ENCODE results near the gene BTBD9.

BTBD9 gene

GRCh38 chr6:38481211-38481836 is 158.4 kb downstream of the BTBD9 start:
- no peak for DNase-seq (ENCODE audit: low spot score)

GRCh38 chr6:38480036-38480435 is 159.7 kb downstream of the BTBD9 start:
- DNase-seq (ENCODE audit: low spot score), result no peak

DNA sequence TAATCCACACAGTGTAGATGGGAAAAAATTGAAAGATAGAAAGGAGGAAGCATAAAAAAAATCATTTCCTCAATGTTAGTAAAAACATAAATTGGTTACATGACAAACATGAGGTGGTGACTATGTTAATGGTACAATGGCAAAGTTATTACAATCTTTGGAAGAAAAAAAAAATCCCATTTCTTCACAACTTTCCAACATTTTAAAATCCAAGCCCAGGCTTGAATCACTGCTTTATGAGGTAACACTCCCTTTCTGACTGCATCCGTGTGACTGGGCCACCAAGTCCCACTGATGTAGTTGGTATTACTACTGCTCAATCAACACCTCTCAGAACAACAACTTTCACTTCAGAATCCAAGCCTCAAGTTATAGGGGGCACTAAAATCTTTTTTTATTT is 160.4 kb downstream of the BTBD9 start:
- no peak for DNase-seq (ENCODE audit: low spot score)

DNA sequence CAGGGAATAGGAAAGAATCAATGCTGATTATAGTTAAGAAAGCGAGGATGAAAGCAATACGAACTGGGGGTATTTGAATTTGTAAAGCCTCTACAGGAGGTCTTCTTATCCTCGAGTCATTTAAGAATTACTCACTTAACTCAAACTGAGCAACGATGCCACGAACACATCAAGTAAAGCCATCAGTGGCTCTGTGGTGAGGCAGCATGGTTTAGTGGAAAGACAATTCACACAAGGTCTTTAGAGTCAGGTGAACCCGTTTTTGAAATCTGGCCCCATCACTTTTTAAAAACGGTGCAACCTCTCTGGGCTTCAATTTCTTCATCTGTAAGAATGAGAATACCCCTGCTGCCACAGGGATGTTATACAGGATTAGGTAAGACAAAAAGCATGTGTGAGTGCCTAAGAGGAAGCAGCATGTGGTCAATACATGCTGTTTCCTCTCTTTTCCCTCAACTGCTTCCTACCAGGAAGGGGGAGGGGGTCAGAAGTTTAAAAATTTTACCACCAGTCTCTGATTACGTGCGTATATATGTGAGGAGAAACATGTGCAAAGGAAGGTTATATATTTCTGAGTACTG is 162.0 kb downstream of the BTBD9 start:
- DNase-seq (ENCODE audit: low spot score), result peak; percentile 51

GRCh38 chr6:38476888-38477287 is 162.8 kb downstream of the BTBD9 start:
- no peak for DNase-seq (ENCODE audit: low spot score)

- DNase-seq (ENCODE audit: low spot score), result no peak
These were observed 163.6 kb downstream of the BTBD9 start for GRCh38 chr6:38476141-38476540.

GRCh38 chr6:38470548-38470947 is 169.2 kb downstream of the BTBD9 start:
- no peak for DNase-seq (ENCODE audit: low spot score)

DNA sequence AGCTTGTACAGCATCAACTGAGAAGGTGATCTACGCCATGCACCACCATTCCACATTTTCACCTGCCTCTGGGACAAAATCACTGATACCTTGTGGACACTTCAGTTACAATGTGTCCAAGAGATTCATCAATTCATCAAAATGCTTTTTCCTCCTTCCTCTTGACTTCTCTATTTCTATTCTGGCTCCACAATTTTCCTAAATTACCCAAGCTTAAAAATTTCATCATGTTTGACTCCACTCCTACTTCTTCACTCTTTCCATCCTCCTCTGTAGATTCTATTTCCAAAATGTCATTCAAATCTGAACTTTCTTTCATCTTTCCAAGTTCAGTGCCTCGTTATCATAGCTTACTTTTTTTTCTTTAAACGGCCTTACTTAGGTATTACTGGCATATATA is 172.2 kb downstream of the BTBD9 start:
- DNase-seq (ENCODE audit: low spot score), result no peak

DNA sequence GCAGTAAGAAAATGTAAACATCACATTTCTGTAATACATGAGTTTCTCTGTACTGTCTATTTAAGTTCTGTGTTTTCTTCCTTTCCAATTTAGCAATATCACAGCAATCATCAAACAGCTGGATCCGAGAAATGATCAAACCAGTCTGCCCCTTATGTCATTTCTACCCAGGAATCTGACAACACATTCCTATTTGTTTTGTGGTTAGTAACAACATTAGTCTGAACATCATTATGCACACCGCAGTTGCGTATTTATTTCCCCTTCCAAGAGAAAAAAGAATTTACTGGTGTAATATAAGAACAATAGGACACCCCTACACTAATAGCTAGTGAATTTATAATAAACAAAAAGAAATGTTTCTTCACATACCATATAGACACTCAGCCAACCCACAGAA is 179.5 kb downstream of the BTBD9 start:
- no peak for DNase-seq (ENCODE audit: low spot score)

- no peak for DNase-seq (ENCODE audit: low spot score)
These were observed 180.4 kb downstream of the BTBD9 start for GRCh38 chr6:38459291-38459690.

DNA sequence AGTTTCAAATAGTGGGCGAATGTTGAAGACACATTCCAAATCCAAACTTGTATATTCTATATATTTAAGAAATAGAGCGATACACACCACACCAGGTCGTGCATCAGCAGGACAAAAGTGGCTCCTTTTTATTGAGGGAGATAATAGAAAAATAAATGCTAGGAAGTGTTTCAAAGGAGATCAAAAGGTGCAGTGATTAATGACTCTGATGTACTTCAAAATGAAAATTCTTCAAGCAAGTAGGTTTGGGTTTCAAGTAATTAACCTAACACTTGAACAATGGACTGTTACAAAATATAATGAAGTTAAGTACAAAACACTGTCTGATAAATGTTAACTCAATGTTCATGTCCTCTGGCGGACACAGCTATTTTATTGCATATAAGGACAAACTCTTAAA is 185.9 kb downstream of the BTBD9 start:
- DNase-seq (ENCODE audit: low spot score), result no peak

DNA sequence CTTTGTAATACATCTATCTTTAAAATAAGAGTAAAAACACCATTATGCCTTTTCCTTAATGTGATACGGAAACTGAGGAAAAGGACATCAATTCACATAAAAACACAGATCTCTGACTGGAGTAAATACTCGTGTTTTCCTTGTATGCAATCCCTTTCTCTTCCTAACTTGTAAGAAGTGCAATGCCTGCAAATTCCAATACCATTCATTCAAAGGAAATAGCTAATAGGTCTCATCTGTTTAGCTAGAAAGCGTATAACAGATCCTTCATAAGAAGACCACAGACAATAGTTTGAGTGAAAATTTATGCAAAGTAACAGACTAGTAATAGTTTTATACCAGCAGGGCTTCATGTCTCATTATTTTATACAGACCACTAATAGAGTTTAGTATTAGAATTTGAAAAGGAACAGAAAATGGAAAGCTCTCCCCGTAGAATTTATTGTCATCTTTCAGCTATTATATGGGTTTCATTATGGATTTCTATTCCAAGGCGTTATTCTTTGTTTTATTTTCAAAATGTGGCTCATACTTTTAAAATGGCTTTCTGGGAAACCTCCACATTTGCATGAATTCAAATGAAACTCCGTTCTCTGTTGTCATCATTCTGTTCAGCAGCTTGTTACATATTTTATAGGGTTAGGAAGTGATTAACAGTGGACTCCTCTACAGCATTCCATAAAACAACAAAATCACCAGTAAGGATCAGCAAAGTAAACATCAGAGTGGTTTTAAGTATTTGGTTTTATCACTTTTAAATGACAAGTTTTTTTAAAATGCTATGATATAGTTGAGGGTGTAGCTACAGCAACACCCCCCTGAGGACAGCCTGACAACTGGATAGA is 186.7 kb downstream of the BTBD9 start:
- DNase-seq (ENCODE audit: low spot score), result no peak

- DNase-seq (ENCODE audit: low spot score), result no peak
These were observed 189.0 kb downstream of the BTBD9 start for GRCh38 chr6:38450717-38451116.

DNA sequence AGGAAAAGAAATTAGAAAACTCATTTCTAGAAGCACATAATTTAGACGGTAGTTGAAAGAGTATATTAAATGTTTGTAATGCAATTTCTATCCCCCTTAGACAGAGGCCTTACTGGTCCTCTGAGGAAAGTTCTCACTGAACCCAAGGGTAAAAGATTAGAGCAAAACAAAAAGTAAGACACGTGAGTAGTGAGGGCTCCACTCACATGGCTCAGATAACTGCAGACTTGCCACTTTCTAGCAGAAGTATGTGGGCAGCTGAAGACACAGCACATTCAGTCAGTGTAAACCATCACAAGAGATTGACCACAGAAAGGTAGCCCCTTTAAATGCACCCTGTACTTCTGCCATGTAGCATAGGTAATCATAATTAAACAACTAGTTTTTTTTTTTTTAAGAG is 193.8 kb downstream of the BTBD9 start:
- no peak for DNase-seq (ENCODE audit: low spot score)

- no peak for DNase-seq (ENCODE audit: low spot score)
These were observed 194.4 kb downstream of the BTBD9 start for GRCh38 chr6:38445336-38445735.

- DNase-seq (ENCODE audit: low spot score), result no peak
These were observed 196.2 kb downstream of the BTBD9 start for GRCh38 chr6:38443352-38444144.

GRCh38 chr6:38438097-38438496 is 201.6 kb downstream of the BTBD9 start:
- DNase-seq (ENCODE audit: low spot score), result no peak

GRCh38 chr6:38436726-38437465 is 202.8 kb downstream of the BTBD9 start:
- DNase-seq (ENCODE audit: low spot score), result no peak

DNA sequence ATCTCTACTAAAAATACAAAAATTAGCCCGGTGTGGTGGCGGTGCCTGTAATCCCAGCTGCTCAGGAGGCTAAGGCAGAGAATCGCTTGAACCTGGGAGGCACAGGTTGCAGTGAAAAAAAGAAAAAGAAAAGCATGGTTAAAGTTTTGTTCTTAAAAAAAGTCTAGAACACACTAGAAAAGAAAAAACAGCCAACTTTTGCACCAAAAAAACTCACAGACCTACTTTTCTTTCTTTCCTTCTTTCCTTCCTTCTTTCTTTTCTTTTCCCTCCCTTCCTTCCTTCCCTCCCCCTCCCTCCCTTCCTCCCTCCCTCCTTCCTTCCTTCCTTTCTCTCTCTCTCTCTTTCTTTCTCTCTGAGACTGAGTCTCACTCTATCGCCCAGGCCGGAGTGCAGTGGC is 204.4 kb downstream of the BTBD9 start:
- DNase-seq (ENCODE audit: low spot score), result no peak

DNA sequence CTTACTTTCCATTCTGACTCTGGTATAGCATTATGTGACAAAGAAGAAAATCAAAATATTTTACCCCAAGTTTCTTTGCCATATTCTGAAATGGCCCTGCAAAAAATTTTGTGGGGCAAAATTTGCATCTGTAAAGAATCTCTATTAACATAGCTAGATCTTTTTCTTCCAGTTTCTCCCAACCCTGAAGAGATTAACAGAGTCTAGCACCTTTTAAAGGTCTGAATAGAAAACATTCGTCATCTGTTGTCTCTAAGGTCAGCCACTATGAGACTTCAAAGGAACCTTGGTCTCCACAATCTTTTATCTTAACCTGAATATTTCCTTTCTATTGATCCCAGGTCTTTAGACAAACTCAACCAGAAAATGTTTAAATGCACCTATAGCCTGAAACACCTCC is 205.7 kb downstream of the BTBD9 start:
- DNase-seq (ENCODE audit: low spot score), result no peak

GRCh38 chr6:38432479-38432878 is 207.2 kb downstream of the BTBD9 start:
- DNase-seq (ENCODE audit: low spot score), result no peak

GRCh38 chr6:38432079-38432478 is 207.7 kb downstream of the BTBD9 start:
- no peak for DNase-seq (ENCODE audit: low spot score)

Data from iPS-NIHi11 (cell line).